Stimulated activated CD4-positive, alpha-beta T cell treated with anti-CD3 and anti-CD28 coated beads, Interleukin-2, amount 100 ng/mL, for 48 hours (primary cell): ENCODE measurements around the gene MYL5.
"Not testable (repeated sequence)": the region's sequence is repeated elsewhere in the genome, so short reads cannot be mapped to it uniquely, and the experiment has no call there.

ENCODE experiments used
- DNase-seq, 2 donors: peaks; one replicate each; pipeline ENCODE4 v3.0.0-alpha.2; 2020

MYL5 gene

DNA sequence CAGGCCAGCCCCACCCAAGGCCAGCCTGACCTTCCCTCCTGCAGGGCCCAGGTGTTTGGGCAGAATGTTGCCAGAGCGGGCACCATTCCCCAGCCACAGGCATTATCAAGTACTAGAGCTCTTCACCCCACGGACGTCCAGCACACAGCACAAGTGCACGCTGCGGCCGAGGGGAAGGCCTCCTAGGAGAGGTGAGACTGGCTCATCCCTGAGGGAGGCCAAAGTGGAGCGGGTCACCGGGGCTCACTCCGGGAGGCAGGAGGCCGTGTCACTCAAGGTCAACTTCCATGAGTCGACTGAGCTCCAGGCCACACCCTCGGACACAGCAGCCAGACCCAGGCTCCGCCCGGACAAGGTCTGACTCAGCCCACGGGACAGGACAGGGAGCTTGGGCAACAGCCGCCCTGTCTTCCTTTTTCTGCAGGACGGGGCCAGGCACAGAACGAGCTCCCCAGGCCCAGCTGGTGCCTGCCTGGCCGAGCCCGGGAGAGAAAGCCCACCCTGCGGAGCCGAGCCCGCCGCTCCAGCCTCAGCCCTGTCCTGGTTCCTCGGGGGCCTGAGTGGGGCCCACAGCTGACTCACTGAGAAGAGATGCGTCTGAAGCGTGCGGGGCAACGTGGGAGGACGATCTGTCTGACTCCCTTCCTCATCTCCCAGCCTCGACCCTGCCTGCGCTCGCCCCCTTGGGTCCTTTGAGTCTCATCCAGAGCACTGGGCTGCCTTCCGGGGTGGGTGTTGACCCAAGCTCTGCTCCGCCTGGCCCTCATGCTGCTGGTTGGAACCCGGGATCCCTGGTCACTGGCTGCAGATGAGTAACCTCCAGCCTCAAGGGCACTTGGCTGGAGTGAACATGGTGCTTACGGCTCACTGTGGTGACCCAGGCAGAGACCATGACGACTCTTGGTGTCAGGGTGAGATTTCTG lies 13.0 kb downstream of the MYL5 start:
- DNase-seq: no peak

DNA sequence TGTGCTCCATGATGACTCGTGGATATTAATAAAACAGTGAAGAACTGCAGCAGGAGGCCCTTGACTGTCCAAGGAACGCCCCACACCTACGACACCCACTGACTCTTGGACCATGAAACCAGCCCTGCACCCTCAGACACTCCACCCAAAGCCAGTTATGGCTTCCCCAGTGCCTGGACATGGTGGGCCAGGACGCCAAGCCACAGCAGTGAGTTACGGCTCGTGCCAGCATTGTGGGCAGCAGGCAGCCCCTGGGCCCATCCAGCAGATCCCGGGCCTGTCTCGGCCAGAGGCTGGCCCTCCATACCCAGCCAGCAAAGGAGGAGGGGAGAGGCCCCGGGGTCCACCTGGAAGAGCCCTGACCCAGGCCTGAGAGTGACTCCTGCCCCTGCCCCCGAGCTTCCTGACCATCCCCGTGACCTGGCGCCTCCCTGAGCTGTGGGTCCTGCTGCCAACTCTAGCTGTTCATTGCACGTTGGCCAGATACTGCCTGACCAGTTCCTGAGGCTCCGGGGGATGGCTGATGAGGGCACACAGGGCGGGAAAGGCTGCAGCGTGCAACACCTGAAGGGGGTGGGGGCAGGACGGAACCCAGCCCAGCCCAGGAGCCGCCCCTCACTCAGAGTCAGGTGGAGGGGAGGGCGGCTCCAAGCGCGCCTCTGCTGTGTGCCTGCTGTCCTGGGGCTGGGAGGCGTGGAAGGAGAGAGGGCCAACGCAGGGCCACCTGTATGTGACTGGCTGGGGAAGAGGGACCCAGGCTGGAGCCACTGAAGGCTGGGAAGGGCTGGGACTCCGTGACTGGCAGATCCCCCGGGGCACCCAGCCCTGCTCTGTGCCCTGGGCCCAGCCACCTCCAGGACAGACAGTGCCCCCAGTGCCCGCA lies 13.9 kb downstream of the MYL5 start:
- no peak for DNase-seq

DNA sequence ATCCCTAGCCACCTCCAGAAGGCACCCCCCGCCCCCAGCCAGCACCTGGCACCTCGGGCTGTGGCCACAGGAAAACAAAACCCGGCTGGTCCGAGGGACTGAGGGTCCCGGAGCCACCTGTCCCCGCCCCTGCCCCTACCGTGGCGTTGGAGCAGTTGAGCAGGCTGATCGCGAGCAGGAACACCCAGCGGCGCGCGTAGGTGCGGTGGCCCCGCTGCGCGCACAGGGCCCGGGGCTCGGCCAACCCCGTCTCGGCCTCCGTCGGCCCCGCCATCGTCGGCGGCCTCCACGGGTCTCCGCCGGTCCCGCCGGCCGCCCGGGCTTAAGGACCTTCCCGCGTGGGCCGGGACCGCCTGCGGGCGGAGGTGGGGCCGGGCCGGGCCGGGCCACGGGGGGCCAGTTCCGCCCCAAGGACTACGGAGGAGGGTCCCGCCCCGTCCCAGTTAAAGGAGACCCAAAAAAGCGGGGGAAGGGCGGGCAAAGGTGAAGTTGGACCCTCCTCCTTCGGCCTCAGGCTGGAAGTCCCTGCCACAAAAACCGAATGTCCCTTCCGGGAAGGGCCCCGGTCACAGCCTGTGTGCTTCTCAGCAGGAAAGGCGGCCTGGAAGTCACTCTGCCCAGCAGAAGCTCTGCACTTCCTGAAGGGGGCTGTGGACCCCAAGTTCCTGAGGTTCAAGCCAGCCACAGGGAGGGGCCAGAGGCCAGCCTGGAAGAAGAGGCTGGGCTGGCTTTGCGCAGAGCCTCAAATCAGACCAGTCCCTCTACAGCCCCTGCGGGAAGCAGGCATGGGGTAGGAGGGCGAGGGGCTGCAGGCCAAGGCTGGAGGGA lies 14.7 kb downstream of the MYL5 start, which contains the start of gene SLC49A3:
Gene SLC49A3, minus strand, starts transcription at position 298 of the 828 bp plus-strand sequence. Its CDS starts 24 bp downstream, at position 274.
- no peak for DNase-seq

DNA sequence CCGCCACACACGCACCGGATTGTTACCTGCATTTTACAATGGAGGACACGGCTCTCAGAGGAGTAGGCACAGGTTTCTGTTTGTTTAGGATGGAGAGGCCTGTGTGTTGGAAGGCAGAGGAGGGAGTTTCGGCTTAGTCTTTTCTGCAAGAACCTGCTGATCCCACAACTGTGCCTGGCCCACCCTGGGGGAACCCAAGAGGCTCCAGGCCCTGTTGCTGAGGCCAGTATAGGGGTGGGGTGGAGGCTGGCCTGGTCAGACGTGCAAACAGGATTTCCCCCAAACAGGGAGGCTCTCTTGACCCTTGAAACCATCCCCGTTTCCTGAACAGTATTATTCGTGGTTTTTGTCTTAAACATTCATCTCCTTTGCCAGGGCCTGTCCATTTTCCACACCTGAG lies 15.4 kb downstream of the MYL5 start:
- DNase-seq: no peak

DNA sequence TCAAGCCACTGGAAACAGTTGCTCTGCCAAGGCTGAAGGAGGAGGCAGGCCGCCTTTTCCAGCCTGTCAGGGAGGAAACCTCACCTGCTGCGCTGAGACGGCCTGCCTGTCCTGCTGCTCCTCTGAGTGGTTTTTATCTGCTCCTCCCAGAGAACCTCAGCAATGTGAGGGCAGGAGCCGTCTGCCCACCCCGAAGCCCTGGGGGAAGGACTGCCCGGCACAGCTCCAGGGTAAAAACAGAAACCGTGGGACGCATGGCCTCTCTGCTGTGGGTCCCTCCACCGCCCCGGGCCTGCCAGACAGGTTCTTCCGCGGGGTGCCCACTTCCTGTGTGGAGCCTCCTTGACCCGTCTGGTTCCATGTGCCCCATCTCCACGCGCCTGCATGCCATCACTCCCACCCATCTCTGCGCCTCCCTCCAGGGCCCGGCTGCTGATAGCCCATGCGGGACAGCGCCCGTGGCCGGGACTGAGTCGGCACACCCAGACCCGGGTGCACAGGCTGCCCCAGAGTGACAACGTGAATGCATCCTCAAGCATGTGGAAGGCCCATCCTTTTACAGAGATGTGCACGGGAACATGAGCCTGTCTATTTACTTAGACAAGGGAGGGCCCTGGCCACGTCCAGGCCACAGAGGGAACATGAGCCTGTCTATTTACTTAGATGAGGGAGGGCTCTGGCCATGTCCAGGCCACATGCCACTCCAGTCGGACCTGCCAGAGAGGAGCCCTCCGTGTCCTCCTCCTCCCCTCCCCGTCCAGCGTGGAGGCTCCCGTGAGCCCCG lies 18.6 kb downstream of the MYL5 start:
- no peak for DNase-seq

DNA sequence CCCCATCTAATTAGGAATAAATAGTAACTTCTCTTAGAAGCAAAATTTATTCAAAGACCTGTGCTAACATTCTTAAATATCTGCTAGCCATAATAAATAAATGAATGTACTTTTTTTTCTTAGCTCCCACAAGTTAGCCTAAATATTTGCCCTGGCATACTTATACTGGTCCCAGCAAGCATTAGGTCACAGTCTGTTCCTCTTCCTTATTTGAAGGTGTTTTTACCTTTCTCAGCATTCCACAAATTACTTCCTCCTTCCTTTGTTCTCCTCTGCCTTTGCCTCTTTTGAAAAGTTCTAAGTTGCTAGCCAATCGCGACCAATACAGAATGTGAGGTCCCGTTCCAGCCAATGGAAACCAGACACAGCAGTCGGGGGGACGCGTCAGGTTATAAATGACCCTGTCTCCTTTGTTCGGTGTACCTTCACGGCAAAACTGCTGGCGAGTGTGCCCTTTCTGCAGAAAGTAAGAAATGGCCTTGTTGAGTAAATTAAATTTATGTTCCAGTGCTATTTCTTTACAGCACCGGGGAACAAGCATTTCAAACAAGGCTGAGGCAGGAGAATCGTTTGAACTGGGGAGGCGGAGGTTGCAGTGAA lies 20.1 kb downstream of the MYL5 start:
- not testable (repeated sequence) for DNase-seq

DNA sequence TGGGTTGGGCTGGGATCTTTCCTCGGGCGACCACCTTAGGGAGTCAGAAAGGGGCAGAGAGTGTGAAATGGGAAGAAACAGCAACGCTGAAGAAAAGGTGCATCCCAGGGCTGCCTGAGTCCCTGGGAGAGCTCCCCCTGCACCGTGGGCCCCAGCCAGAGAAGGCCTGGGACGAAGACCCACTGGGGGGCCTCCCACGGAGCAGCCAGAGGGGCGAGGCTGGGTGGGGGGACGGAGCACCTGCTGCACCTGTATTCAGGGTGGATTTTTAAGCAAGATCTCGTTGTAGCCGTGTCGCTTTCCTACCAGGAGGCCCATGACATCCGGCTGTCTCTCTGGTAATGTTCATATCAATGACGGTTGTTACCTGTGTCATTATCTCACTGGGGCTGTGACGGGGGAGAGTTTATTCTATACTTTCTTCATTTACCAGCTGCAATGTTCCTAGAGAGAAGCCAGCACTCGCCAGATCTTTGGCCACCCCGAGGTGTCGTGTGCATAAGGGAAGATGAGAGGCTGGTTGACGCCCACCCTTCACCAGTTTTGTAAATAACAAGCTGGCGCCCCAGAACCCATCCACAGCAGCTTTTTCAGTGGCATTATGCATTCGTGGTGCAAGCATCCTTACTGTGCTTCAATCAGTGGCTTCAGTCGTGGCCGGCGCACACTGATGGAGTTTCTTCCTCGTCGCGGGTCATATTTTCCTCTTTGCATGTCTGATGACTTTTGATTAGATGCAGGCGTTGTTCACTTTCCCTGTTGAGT lies 25.7 kb downstream of the MYL5 start:
- DNase-seq: no peak

DNA sequence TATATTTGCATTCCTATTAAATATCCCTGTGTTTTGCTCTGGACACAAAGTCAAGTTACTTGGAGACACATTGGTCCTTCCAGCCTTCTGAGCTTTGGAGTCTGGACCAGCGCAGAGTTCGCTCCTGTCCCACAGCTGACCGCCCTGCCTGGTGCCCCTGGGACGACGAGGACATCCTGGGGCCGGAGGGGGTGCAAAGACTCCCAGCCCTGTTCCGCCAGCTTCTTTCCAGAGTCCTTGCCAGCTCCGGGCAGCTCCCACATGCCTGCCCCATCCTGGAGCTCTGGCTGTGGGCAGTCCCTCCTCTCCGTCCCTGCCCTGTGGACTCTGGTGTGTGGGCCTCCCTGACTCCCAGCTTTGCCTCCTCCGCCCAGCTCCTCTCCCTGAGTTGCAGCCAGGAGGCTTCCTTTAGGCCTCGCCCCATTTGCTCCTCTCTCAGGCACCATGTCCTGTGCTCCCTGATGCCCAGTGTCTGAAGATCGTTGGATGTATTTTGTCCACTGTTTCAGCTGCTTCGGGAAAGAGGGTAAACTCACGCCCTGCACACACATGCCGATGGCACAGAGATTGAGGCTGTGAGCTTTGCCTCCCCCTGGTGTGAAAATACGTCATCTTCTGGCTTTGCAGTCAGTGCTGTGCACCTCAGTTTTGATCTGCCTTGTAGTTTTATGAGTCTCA lies 26.4 kb downstream of the MYL5 start:
- DNase-seq: no peak

DNA sequence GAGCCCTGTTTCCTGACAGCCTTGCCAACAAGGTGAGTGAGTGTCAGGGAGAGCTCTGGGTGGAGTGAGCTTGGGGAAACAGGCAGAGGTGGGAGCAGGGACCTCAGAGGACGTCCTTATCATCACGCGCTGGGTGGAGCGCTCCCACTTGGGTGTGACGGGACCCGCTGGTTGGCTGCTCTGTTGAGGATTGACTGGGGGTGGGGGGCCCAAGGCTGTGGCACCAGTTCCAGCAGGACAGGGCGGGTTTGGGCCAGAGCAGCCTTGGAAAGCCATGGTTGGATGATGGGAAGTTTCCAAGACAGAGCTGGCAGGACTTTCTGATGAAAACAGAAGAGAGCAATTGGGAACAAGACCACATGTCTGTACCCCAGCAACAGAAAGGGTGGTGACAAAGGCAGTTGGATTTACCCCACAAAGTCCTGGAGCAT lies 28.3 kb downstream of the MYL5 start:
- DNase-seq: no peak

DNA sequence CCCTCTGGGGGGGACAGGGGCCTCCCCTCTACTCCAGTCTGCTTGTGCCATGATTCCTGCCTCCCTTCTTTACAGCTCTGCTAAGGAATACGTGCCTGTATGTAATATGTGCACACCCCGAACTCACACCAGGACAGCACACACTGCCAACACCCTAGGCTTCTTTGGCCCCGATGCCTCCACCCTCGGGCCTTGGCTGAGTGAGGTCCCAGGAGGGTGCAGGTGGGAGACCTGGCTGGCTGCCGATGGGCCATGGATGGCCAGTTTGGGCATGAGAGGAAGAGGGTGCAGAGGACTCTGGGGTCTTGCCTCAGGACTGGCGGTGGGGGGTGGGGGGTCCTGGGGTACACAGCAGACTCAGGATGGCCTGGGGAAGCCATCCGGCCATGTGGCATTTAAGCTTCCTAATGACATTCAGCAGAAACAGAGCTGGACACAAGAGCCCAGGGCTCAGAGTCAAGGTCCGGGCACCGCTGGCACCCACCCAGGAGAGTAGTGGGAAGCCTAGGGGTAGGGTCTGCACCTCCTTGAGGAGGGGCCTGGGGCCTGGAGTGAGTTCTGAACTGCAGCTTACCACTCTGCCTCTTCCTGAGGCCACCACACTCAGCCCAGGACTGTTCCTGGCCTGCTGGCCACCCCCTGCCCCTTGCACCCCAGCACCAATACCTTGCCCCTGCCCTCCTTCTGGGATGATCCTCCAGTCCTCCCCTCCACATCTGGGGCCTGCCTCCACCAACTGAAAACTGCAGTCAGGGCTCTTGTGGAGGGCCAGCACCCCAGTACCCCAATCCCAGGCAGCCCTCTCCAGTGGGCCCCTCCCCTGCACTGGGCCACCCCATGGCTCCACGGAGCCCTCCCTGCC lies 29.2 kb downstream of the MYL5 start:
- no peak for DNase-seq

DNA sequence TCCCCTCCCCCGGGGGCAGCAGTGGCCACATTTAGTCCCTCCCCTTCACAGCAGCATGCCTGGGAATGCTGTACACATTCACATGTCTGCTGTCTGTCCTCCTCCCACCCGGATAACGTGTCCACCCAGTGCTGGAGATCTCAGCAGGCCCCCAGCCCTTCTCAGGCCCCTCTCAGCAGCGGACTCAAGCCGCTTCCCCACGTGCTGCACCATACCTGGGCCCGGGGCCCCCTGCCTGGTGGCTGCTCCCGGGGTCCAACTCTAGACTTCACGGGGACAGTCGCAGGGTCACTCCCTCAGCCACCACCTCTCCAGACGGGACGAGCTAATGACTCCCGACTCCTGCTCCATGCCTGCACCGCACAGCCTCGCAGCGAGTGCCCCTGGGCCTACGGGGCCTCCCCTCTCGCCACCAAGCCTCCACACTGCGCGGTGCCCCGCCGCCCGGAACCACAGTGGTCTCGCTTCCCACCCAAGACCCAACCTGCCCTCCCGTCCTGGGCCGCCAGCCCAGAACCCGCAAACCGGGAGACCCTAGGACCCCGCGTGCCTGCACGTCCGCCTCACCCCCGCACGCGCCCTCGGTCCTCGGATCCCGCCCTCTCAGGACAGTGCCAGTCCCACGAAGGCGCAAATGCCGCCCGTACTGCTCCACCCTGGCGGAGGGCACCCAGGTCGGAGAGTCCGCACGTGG lies 30.0 kb downstream of the MYL5 start:
- DNase-seq: no peak

DNA sequence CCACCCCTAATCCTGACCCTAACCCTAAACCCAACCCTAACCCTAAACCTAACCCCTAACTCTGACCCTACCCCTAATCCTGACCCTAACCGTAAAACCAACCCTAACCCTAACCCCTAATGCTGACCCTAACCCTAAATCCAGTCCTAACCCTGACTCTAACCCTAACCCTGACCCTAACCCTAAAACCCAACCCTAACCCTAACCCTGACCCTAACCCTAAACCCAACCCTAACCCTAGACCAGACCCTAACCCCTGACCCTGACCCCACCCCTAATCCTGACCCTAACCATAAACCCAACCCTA lies 30.6 kb downstream of the MYL5 start:
- no peak for DNase-seq

DNA sequence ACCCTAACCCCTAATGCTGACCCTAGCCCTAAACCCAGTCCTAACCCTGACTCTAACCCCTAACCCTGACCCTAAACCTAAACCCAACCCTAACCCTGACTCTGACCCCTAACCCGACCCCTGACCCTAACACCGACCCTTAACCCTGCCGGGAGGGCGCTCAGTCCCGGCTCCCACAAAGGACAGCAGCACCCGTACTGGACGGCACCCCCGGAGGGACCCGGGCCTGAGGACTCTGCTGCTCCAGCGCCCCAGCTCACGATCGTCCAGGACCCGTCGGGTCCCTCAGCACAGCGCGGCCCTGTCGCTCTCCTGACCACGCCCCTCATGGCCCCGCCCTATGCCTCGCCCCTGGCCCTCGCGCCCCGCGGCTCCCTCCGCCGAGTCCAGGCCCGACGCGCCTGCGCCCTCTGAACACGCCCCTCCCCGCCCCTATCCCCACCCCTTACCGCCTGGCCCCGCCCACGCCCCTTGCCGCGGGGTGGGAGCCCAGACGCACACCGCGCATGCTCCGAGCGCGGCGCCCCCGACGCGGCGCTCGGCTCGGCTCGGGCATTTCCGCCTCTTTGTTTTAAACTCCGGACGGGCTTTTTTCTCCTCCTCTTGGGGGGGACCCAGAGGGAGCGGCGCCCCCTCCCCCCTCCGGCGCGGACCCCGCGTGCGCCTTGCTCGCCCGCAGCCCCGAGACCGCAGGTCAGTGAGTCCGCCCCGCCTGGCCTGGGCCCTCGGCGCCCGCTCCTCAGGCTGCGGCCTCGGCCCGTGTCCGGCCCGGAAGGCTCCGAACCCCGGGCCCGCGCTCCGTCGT lies 31.1 kb downstream of the MYL5 start, which contains the start of gene PCGF3:
Gene PCGF3, plus strand, starts transcription at position 555 of the 805 bp plus-strand sequence. CDS start 27,849 bp downstream, outside the sequence.
- DNase-seq: peak; percentile 97 to 98

DNA sequence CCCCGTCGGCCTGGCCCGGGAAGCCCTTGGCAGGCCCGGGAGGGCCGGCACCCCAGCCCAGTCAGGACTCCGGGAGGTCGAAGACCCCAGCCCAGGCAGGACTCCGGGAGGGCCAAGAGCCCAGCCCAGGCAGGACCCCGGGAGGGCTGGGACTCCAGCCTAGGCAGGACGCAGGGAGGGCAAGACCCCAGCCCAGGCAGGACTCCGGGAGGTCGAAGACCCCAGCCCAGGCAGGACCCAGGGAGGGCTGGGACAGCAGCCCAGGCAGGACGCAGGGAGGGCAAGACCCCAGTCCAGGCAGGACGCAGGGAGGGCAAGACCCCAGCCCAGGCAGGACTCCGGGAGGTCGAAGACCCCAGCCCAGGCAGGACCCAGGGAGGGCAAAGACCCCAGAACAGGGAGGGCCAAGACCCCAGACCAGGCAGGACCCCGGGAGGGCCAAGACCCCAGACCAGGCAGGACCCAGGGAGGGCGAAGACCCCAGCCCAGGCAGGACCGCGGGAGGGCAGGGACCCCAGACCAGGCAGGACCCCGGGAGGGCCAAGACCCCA lies 31.8 kb downstream of the MYL5 start:
- not testable (repeated sequence) for DNase-seq

DNA sequence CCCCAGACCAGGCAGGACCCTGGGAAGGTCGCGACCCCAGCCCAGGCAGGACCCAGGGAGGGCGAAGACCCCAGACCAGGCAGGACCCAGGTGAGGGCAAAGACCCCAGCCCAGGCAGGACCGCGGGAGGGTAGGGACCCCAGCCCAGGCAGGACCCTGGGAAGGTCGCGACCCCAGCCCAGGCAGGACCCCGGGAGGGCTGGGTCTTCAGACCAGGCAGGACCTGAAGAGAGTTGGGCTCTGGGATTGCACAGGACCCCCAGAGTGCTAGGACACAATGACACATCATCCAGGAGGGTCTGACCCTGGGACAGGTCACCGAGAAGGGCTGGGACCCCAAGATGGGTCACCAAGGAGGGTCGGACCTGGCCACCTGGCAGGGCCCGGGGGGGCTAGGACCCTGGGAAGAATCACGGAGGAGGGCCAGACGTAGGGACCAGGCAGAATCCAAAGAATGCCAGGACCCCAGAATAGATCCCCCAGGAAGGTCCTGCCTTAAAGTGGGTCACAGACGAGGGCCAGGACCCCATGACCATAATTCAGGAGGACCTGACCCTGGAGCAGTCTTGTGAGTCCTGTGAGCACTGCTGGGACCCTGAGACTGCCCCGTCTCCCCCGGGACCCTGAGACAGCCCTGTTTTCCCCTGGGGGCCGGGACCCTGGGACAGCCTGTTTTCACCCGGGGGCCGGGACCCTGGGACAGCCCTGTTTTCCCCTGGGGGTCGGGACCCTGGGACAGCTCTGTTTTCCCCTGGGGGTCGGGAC lies 32.7 kb downstream of the MYL5 start:
- no peak for DNase-seq

DNA sequence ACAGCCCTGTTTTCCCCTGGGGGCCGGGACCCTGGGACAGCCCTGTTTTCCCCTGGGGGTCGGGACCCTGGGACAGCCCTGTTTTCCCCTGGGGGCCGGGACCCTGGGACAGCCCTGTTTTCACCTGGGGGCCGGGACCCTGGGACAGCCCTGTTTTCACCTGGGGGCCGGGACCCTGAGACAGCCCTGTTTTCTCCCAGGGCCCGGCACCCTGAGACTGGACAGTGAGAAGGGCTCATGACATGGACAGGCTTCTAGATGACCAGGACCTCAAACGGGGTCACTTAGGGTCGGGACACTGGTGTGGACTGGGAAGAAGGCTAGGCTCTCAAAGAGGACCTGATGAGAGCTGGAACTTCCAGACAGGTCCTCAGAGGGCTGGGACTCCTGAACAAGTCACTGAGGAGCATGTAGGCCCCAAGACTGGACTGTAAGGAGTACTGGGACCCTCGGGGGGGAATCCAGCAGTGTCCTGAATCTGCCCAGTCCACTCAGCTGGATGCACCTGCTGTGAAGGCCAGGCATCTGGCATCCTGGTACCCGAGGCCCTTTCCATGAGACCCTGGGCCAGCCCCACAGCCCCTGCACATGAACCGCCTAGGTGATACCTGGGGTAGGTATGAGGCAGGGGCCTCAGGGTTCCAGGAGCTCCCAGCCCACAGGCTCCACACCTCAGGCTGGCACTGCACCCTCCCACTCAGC lies 33.7 kb downstream of the MYL5 start:
- no peak for DNase-seq
